ENCODE measurements around the gene KRT81.

The KRT81 gene

DNA sequence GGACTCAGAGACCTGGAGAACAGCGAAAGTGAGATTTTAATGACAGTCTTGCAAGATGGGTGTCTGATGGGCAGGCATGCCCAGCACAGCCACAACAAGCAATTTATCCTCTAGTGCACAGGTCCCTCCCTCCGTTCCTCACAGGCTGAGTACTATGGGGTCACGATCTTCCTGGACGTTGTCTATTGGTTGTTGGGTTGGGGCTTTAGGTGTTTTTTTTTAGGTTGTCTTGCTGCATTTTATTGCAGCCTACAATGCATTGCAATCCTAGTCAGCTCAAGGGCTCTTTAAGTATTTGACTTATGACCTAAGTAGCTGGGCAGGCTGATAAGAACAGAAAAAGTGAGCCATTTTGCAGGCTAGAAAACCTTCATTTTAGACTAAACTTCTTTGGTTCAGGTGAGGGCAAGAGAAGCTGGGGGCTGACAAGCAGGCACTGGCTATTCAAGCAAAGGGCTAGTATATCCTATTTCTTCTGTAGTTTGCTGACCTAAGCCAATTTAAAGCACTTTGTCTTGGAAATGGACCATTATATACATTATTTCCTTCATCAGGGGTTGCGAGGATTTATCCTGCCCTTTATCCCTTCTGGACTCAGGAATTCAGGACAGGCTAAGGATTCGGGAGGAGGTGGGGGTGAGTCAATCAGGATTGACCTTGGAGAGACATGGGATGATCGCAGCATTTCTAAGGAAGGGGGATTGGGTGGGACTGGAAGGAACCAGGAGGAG is 52.3 kb downstream of the KRT81 start:
- no peak for DNase-seq

DNA sequence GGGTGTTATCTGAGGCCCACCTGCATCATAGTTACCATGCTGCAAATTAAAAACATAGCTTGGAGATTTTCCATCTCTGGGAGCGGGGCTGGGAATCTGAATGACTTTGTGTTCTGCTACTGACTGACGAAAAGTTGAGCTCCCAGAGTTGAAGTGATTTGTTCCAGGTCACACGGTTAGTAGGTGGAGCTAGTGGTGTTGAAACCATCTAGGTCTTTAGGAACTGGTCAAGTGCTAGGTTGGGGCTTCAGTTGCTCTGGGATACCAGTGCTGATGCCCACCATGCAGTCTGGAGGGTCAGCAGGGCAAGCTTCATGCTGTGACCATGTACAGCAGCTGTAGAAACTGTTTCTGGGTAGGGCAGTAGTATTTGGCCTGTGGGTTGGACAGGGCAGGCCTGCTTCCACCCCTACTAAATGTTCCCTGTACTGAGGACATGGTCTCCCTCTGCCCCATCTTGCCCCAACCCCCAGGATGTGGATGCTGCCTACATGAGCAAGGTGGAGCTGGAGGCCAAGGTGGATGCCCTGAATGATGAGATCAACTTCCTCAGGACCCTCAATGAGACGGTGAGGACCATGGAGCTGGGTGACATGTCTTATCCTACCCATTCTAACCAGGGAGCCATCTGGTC is 53.0 kb downstream of the KRT81 start:
- no peak for DNase-seq

- DNase-seq: no peak
Observed at GRCh38 chr12:52236386-52237050, 54.8 kb downstream of the KRT81 start.
